H1 (cell line): Measurements from ENCODE around the gene NPTX1. TPM values are rescaled to one million over a fixed set of nuclear protein-coding genes. Genes with fewer than 3 reads are reported as not detected.

Source experiments
- ATF3 ChIP-seq: IDR thresholded peaks from 2 replicates; pipeline ENCODE4 v1.6.1; 2011; ENCODE audit warnings: low read depth, mild to moderate bottlenecking, low read length; ENCODE audit not compliant: insufficient read depth
- BCL11A ChIP-seq, 2 experiments: IDR thresholded peaks; one replicate each; pipeline ENCODE4 v1.6.1; 2011; ENCODE audit warnings: low read depth in 2 of 2, low read length in 2 of 2, mild to moderate bottlenecking in 2 of 2
- CREB1 ChIP-seq: IDR thresholded peaks from 2 replicates; pipeline ENCODE4 v1.6.1; 2012; ENCODE audit warnings: inconsistent platforms
- JUND ChIP-seq: IDR thresholded peaks from 2 replicates; pipeline ENCODE4 v1.6.1; 2011; ENCODE audit warnings: mild to moderate bottlenecking, improper control_type of control experiment, low read length
- MAX ChIP-seq: IDR thresholded peaks from 2 replicates; pipeline ENCODE4 v1.6.1; 2012; ENCODE audit warnings: inconsistent platforms
- SAP30 ChIP-seq: fragments of 300-600 bp; sonication (generic); IDR thresholded peaks from 2 replicates; pipeline ENCODE4 v1.7.1; 2012; ENCODE audit warnings: low read length, moderate library complexity, mild to moderate bottlenecking, inconsistent platforms; ENCODE audit not compliant: insufficient read depth, insufficient replicate concordance
- SP2 ChIP-seq: IDR thresholded peaks from 2 replicates; pipeline ENCODE4 v1.6.1; 2012; ENCODE audit warnings: mild to moderate bottlenecking, low read length, inconsistent platforms
- SP4 ChIP-seq: IDR thresholded peaks from 2 replicates; pipeline ENCODE4 v1.6.1; 2012; ENCODE audit warnings: low read length, inconsistent platforms
- ZNF274 ChIP-seq: IDR thresholded peaks from 2 replicates; pipeline ENCODE4 v1.7.0; 2012; ENCODE audit warnings: low read length, borderline replicate concordance; ENCODE audit errors: extremely low read depth
- polyA plus RNA-seq, 7 experiments: library from polyadenylated mRNA; depleted of rRNA in 3 of 7; stranded (reverse) in 5 of 7; unstranded in 2 of 7; fragments of >200 nt in 5 of 7; fragments of 200-250 nt in 2 of 7; gene quantifications; 1 replicate in 5 of 7; 2 replicates in 1 of 7; 4 replicates in 1 of 7; pipeline versions ENCODE4 v1.2.1 to v1.2.3, GENCODE V29; 2011 to 2013; ENCODE audit warnings: missing spikeins in 2 of 7, mixed read lengths in 2 of 7
- total RNA-seq: library from RNA; stranded (reverse); fragmentation: NEBNext Ultra II Directional; extraction: Animal tissue kit (Norgen Biotek cat#: 25700); gene quantifications from 2 replicates; pipeline ENCODE4 v1.2.1, GENCODE V29; 2021

Gene NPTX1
- total and polyA plus RNA-seq, 2 of the 8 experiments (the other 6 are each of a cell fraction or from before 2014, with no cell fraction given): 12.0 to 17.9 TPM

- no peak for TF ChIP-seq SP2
- TF ChIP-seq CREB1: no peak
- TF ChIP-seq ZNF274: no peak
- TF ChIP-seq SP4: no peak
- TF ChIP-seq SAP30: no peak
- TF ChIP-seq MAX: no peak
- TF ChIP-seq ATF3: no peak
- no peak for TF ChIP-seq JUND
- TF ChIP-seq BCL11A (IDR thresholded peaks at IDR 0.05; ENCODE audit: low read depth in 2 of 2, low read length in 2 of 2): no peak
These were observed 46.8 kb downstream of the NPTX1 start (continued) for GRCh38 chr17:80429356-80430275.
